ENCODE results near the gene TMEM151B.

TMEM151B gene

DNA sequence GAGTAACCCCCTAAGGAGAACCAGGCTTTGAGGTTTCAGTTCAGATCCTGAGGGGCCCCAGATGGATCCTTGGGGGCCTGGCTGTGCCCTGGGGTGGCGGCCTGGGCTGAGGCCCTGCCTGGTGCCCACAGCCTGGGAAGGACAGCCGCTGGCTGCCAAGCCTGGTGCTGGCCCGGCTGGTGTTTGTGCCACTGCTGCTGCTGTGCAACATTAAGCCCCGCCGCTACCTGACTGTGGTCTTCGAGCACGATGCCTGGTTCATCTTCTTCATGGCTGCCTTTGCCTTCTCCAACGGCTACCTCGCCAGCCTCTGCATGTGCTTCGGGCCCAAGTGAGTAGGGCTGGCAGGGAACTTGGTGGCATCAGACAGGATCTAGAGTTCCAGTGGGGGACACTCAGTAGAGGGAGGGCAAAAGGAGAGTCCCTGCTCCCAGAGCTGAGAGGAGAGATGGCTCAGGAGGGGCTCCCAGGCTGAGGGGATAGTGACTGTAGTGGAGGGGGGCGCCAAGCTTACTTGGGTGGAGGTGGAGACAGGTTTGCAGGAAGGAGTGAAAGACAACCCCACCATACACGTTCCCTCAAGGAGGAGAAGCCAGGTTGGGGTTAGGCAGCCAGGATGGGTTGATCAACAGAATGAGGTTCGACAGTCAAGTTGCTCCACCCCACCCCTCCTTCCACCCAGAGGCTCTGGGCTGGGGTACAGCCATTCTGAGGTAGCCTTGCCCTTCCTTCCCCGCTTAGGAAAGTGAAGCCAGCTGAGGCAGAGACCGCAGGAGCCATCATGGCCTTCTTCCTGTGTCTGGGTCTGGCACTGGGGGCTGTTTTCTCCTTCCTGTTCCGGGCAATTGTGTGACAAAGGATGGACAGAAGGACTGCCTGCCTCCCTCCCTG is 37.3 kb upstream of the TMEM151B start:
- no peak for DNase-seq (ENCODE audit: low read depth in 1 of 2, low spot score in 1 of 2)

DNA sequence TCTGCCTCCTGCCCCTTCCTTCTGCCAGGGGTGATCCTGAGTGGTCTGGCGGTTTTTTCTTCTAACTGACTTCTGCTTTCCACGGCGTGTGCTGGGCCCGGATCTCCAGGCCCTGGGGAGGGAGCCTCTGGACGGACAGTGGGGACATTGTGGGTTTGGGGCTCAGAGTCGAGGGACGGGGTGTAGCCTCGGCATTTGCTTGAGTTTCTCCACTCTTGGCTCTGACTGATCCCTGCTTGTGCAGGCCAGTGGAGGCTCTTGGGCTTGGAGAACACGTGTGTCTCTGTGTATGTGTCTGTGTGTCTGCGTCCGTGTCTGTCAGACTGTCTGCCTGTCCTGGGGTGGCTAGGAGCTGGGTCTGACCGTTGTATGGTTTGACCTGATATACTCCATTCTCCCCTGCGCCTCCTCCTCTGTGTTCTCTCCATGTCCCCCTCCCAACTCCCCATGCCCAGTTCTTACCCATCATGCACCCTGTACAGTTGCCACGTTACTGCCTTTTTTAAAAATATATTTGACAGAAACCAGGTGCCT is 36.6 kb upstream of the TMEM151B start:
- no peak for DNase-seq (ENCODE audit: low read depth in 1 of 2, low spot score in 1 of 2)

DNA sequence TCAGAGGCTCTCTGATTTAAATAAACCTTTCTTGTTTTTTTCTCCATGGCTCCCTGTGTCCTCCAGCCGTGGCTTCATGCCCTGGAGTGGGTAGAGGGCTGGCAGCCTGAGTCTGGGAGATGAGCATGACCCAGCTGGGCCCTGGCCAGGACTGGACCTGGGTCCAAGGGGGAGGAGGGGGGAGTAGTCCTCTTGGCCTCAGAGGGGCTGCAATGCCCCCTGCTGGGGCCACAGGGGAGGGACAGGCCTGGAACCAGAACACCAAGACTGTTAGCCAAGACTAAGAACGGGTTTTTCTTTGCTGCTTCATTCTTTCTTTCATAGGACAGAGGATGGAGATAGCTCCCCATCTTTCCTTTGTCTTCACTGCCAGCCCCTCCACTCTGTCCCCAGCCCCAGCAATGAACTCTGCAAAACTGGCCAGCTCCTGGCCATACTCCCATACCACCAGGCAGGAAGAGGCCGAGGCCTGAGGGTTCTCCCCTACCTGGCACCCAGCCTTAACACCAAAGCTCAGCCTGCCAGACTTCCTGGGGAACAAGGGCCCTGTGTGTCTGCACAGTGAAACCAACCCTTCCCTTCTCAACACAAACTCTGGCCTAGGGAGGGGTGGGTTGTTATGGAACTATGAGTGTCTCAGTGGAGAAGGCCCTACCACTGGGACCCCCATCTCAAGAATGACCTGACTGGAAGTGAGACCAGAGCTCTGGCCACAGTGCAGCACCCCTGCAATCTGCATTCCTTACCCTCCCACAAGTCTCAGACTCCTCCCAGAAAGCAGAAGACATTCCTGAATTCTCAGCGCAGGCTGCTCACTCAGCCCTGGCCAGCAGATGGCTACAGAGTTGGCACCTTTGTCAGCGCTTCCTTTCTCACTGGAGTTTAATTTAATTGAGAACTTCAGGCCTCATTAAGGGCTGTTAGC is 35.9 kb upstream of the TMEM151B start:
- DNase-seq (ENCODE audit: low read depth in 1 of 2, low spot score in 1 of 2), result no peak

DNA sequence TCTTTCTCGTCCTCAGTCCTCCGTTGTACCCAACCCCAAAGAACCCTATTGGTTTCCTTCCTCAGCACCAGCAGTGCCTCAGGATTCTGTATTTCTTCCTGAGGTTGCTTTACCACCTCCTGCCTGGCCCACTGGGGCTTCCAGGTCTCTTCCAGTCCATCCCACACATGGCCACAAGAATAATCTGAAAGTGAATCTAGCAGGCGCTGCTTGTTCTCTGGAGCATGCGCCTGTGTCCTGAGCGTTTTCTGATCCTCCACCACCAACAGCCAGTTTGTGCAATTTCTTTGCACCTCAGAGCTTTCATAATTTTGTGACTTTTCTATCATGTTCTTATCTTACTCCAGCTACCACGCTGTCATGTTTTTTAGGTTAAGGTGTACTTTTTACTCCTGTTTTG is 35.0 kb upstream of the TMEM151B start:
- no peak for DNase-seq (ENCODE audit: low read depth in 1 of 2, low spot score in 1 of 2)

DNA sequence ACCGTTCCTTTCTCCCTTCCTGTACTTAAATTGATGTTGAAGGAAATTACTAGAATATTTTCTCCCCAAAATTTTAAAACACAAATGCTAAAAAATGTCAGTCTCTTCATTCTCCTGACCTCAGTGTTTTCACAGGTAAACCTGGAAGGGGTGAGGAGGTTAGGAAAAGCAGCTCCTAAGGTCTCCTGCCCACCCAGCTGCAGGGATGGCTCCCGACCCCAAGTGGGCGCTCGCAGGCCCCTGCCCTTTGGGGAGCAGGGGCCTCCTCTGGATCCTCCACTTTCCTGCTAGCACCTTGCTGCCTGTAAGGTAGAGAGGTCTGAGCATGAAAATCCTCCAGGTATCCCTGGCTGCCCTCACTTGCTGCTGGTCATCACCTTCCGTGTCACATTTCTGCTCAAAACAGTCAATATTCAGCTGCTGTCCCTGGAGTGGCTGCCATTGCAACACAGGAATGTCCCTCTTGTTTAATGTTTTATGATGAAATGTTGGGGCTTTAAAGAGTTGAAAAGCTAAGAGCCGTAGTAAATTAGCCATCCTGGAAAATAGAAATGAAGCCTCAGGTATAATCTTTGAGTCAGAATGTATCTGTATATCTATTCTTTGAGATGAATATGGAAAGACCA is 34.2 kb upstream of the TMEM151B start:
- DNase-seq (ENCODE audit: low read depth in 1 of 2, low spot score in 1 of 2), result no peak

DNA sequence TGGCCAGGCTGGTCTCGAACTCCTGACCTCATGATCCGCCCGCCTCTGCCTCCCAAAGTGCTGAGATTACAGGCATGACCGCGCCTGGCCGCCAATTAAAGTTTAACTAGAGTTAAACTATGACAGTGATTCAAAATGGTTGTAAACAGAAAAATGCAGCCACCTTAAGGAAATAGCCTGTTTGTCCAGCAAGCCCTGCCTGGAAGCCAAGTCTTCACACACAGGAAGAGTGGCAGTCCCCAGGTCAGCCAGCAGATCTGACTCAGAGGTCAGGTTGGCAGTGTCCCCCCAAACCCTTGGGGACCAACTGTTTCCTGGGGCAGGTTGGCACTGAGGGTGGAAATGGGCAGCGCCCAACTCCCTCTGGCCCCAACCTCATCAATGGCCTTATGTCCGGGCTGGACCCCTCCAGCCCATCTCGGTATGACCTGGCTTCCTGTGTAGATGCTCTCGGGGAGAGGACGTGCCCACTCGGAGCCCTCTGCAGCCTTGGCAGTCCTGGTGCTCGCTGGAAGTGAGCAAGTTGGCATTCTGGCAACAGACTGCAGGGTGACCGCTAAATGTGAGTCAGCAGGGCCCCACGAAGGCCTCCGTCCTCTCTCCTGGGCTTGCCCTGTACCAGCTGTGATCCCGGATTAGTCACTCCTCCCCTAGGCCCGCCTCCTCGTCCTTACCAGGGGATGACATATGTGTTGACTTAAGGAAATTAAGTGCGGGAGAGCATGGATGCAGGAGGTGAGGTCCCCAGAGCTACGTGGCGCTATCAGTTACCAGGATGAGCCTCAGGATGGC is 33.0 kb upstream of the TMEM151B start:
- DNase-seq (ENCODE audit: low read depth in 1 of 2, low spot score in 1 of 2), result peak in 1 of 2 donors; percentile 57

DNA sequence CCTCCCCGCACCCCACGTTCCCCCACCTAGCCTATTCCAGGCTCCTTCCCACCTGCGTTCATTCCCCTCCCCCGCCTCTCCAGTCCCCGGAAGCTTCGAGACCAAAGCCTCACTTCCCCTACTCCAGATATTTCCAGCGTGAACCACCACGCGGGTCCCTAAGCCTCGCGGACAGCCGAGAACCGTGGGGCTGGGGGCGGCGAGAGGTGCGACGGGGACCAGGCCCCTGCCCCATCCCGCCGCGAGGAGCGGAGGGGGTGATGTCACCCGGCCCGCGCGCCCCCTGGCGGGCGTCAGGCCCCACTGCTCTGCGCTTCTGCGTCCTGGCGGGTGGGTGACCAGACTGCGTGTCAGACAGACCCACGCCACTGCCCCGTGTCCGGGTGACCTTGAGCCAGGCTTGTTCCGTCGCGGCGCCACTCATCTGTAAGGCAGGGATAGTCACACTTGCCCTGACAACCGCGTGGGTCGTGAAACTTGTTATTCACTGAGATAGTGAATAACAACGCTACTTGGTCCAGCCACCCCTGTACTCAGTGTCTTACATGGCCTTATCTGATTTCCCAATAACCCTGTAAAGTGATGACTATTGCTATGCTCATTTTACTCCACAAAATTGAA is 32.3 kb upstream of the TMEM151B start:
- DNase-seq (ENCODE audit: low read depth in 1 of 2, low spot score in 1 of 2), result peak; percentile 64 to 66

DNA sequence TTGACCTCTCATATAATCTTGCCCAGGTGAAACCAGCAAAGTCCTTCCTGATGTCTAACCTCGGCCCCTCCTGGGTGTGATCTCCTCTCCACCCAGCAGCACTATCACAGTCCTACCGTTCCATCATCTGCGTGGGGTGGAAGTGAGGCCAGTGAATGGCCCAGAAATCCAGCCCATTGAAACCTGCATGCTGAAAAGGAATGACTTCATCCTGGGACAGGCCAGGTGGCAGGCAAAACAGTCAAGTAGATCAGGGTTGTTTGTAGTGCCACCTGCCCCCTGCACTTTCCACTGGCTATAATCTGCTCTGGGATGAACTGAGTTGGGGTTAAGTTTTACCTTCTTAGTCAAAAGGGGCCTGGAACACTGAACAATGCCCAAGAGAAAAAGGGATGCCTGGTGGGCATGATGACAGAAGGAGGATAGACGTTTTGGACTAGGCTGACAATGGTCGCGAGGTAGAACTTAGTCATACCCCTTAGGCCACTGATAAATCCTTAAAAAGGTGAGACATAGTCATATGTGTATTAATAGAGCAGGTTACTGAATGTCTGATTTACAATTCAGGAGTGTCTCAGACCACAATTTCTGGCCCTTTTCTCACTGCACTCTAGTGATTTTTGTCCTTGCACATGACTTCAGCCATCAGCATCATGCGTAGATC is 31.4 kb upstream of the TMEM151B start:
- DNase-seq (ENCODE audit: low read depth in 1 of 2, low spot score in 1 of 2), result no peak

DNA sequence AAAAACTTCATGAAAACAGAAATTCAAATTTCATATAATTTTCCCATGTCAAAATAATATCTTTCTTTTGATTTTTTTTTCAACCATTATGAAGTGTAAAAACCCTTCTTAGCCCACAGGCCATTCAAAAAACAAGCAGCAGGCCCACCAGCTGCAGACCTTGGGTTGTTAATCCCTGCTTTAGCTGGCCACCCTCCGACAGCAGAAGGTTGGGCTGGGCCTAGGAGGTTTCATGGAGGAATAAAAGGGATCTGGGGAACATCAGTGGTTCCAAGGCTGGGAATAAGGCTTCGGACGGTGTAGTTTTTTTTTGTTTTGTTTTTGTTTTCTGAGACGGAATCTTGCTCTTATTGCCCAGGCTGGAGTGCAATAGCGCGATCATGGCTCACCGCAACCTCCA is 26.9 kb upstream of the TMEM151B start:
- no peak for DNase-seq (ENCODE audit: low read depth in 1 of 2, low spot score in 1 of 2)

DNA sequence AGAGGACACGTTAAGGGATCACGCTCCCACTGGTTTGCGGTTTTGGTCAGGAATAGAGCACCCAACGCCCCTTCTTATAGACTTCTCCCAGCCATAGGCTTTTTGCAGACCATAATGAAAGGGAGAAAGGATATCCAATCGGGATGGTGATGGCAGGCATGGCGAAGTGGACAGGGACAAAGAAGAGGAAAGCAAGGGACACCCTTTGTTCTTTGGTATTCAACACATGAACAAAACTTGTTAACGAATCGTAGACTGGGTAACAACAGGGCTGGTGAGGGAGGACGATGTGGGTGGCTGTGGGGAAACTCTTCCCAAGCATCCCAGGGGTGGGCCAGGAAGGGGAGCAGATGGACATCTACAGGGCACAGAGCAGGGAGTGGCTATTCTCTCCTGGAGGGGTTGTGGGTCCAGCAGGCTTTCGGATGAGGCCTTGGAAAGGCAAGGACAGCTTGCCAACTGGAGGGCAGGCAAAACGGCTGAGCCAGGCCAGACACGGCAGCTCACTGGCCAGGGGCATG is 24.8 kb upstream of the TMEM151B start:
- DNase-seq (ENCODE audit: low read depth in 1 of 2, low spot score in 1 of 2), result no peak

DNA sequence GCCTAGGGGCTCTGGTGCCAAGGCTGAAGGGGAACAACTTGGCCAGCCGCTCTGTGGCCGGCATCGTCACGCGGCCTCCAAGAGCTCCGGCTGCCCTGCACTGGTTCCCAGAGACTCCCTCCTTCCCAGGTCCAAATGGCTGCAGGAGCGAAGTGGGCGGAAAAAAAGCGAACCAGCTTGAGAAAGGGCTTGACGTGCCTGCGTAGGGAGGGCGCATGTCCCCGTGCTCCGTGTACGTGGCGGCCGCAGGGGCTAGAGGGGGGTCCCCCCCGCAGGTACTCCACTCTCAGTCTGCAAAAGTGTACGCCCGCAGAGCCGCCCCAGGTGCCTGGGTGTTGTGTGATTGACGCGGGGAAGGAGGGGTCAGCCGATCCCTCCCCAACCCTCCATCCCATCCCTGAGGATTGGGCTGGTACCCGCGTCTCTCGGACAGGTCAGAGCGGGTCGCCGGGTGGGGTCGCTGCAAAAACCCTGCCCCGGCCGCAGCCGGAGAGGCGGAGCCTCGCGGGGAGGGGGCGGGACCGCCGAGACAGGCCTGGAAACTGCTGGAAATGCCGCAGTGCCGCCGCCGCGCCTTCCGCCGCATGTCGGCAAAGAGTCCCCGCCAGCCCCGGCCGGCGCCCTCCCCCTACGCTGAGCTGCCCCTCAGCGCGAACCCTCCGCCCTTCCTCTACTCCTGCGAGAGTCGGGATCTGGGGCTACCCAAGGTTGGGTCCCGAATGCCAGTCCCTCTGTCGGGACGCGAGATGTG is 24.2 kb upstream of the TMEM151B start:
- peak; percentile 74 to 77 for DNase-seq (ENCODE audit: low read depth in 1 of 2, low spot score in 1 of 2)

DNA sequence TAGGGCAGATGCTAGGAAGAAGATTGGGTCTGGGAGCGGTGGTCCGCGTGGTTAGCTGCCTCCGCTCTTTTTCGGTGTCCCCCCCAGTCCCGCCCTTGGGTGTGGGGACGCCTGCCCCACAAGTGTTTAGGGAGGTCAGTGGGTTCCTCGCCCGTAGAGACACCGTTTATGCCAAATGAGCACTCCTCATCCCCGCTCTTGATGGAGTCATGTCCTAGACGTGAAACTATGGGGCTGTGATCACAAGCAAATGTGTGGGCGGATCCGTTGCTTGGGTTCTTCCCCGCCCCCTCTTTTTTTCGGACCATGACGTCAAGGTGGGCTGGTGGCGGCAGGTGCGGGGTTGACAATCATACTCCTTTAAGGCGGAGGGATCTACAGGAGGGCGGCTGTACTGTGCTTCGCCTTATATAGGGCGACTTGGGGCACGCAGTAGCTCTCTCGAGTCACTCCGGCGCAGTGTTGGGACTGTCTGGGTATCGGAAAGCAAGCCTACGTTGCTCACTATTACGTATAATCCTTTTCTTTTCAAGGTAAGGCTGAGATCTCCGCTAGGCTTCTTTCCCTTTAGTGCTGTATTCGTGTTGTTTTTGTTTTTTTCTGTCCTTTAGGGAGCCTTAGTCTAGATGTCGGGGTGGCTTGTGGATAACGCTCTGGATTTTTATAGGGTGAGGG is 23.4 kb upstream of the TMEM151B start, which contains the start of gene HSP90AB1:
TSS of gene HSP90AB1 (plus strand) at position 439 of the 675 bp plus-strand sequence. CDS start 1,529 bp downstream, outside the sequence.
- DNase-seq (ENCODE audit: low read depth in 1 of 2, low spot score in 1 of 2), result peak; percentile 94 to 98

DNA sequence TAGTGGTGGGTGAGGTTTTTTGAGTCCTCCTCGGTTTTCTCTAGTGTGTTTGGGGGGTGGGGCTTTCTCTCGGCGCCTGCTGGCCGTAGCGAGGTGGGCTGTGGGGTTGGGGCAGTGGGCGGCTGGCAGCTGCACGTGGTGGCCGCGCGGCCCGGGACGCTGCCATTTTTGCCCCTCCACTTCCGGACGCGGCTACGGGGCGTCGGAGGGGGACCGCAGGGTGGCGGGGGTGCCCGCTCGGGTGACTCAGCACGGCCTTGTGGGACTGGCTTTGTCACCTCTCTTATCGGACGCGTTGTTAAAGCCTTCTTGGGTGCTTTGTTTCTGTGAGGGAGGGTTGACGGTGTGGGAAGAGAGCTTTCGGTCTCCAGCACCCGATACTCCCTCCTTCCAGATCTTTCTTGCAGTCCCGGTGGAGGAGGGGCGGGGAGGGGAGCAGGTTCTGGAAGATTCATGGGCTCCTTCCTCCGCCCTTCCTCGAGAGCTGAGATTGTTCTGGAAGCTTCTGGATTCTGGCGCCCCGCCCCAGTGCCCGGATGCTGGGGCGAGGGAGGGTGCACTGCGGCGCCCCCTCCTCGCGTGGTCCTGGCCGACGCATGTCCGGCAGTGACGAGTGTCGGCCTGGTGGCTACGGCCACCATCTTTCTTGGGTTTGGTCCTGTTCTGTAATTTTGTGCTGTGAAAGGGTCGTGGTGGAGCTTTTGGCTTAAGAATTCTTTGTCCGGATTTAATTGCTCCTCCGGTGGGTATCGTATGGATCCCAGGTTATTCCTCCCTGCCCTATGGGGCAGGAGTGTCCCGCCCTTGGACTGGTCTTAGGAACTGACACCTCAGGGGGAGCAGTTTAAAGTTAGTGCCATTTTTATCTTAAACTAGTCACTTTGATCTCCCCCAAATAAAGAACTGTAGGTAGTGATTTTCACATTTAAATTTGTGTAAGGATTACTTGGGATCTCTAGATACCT is 22.6 kb upstream of the TMEM151B start:
- peak; percentile 84 for DNase-seq (ENCODE audit: low read depth in 1 of 2, low spot score in 1 of 2)

DNA sequence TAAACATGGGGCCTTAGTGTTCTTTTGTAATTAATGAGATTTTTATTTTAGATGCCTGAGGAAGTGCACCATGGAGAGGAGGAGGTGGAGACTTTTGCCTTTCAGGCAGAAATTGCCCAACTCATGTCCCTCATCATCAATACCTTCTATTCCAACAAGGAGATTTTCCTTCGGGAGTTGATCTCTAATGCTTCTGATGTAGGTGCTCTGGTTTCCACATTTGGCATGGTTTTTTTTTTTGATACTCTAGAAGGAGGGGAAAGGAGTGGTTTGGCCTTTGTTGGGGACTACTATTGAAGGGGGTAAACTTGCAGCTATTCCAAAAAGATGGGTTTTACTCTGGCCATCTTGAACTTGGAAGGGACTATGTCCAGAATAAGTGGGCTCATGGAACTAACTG is 21.7 kb upstream of the TMEM151B start:
- no peak for DNase-seq (ENCODE audit: low read depth in 1 of 2, low spot score in 1 of 2)

DNA sequence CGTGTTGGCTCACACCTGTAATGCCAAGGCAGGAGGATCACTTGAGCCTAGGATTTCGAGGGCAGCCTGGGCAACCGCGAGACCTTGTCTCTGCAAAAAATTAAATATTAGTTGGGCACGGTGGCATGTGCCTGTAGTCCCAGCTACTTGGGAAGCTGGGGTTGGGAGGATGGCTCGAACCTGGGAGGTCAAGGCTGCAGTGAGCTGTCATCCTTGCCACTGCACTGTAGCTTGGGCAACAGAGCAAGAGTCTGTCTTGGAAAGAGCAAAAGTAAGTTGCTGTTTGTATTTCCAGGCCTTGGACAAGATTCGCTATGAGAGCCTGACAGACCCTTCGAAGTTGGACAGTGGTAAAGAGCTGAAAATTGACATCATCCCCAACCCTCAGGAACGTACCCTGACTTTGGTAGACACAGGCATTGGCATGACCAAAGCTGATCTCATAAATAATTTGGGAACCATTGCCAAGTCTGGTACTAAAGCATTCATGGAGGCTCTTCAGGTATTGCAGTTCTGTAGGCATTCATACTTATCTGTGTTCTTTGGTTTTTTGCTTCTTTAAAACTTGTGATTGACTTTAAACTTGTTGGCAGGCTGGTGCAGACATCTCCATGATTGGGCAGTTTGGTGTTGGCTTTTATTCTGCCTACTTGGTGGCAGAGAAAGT is 21.0 kb upstream of the TMEM151B start:
- DNase-seq (ENCODE audit: low read depth in 1 of 2, low spot score in 1 of 2), result no peak

DNA sequence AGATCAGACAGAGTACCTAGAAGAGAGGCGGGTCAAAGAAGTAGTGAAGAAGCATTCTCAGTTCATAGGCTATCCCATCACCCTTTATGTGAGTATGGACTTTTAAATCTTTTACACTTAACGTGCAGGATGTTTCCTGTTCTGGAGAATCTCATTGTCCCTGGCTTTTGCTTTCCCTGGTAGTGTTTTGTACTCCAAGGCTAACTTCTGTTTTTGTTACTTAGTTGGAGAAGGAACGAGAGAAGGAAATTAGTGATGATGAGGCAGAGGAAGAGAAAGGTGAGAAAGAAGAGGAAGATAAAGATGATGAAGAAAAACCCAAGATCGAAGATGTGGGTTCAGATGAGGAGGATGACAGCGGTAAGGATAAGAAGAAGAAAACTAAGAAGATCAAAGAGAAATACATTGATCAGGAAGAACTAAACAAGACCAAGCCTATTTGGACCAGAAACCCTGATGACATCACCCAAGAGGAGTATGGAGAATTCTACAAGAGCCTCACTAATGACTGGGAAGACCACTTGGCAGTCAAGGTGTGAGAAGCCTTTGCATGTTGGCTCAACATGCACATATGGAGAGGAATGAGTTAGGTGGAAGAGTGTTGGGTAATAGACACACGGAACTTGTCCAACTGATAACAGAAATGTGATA is 20.1 kb upstream of the TMEM151B start:
- no peak for DNase-seq (ENCODE audit: low read depth in 1 of 2, low spot score in 1 of 2)

Data from activated CD4-positive, alpha-beta T cell treated with anti-CD3 and anti-CD28 coated beads, Interleukin-2, amount 50 U/mL, for 24 hours (primary cell).